Measurements from ENCODE around the gene NOTCH1. TPM values are rescaled to one million over a fixed set of nuclear protein-coding genes. Genes with fewer than 3 reads are reported as not detected.

NOTCH1 gene
- total RNA-seq, 4 donors from 2014 or later: 48.6 to 90.6 (median 58.8) TPM

GRCh38 chr9:136525207-136525606 lies 20.6 kb downstream of the NOTCH1 start:
- Histone ChIP-seq H3K27ac (replicated peaks in 1 of 4) (peak overlapping the region; percentile 72 to 79 (median 76)), H3K36me3 (peaks cover 7 to 38% (median 35%) of the 10 kb centered on the region in 4 donors), H3K4me1 (peaks cover 66 to 90% (median 88%) of the 10 kb centered on the region in 4 donors), H3K9me3 (no peaks in the 10 kb centered on the region), H3K4me3 (no peak overlapping the region), H3K27me3 (no peaks in the 10 kb centered on the region)
- TF ChIP-seq POLR2AphosphoS5 (IDR thresholded peaks at IDR 0.05) (no peak), EP300 (IDR thresholded peaks at IDR 0.05) (no peak), POLR2A (IDR thresholded peaks at IDR 0.05; ENCODE audit: low read depth) (no peak), CTCF (IDR thresholded peaks at IDR 0.05) (no peak)
- intact Hi-C loops (cut with DNase I): loop anchor here (5.0 kb wide), 1 partner anchor 38 kb away; no protein-coding TSS in a partner anchor
- no CpG with 5 or more reads among the region's 21 CpGs for WGBS
- DNase-seq (ENCODE audit: extremely low spot score): no peak

- Histone ChIP-seq H3K4me1 (peaks cover 41 to 71% (median 62%) of the 10 kb centered on the region in 4 donors), H3K27ac (replicated peaks in 1 of 4) (peak overlapping the region in 1 of 4 donors; percentile 4), H3K36me3 (peaks cover 16 to 64% (median 61%) of the 10 kb centered on the region in 4 donors), H3K4me3 (no peak overlapping the region), H3K27me3 (no peaks in the 10 kb centered on the region), H3K9me3 (no peaks in the 10 kb centered on the region)
- WGBS: 85% methylated on average over 49 of the region's 59 CpGs
- TF ChIP-seq POLR2A (IDR thresholded peaks at IDR 0.05; ENCODE audit: low read depth) (no peak), POLR2AphosphoS5 (IDR thresholded peaks at IDR 0.05) (no peak), CTCF (IDR thresholded peaks at IDR 0.05) (no peak), EP300 (IDR thresholded peaks at IDR 0.05) (no peak)
- DNase-seq (ENCODE audit: extremely low spot score): no peak
- intact Hi-C loops (cut with DNase I): no loop called here
These were observed 23.3 kb downstream of the NOTCH1 start for GRCh38 chr9:136522314-136523237.

- no peaks in the 10 kb centered on the region for H3K27me3 ChIP-seq
- DNase-seq (ENCODE audit: extremely low spot score): no peak
- WGBS: 54% methylated on average over 4 of the region's 10 CpGs
- H3K9me3 ChIP-seq: no peaks in the 10 kb centered on the region
- no peak for TF ChIP-seq EP300 (IDR thresholded peaks at IDR 0.05)
- no peak for TF ChIP-seq POLR2AphosphoS5 (IDR thresholded peaks at IDR 0.05)
- TF ChIP-seq CTCF (IDR thresholded peaks at IDR 0.05): no peak
- peaks cover 24 to 75% (median 72%) of the 10 kb centered on the region in 4 donors for H3K36me3 ChIP-seq
- no peak overlapping the region for H3K4me3 ChIP-seq
- intact Hi-C loops (cut with DNase I): no loop called here
- peak overlapping the region in 2 of 4 donors; percentile 10 to 36 for H3K27ac ChIP-seq (replicated peaks in 1 of 4)
- H3K4me1 ChIP-seq: peaks cover 31 to 65% (median 59%) of the 10 kb centered on the region in 4 donors
These were observed 24.3 kb downstream of the NOTCH1 start for GRCh38 chr9:136521537-136521936.

GRCh38 chr9:136520053-136520540 lies 25.8 kb downstream of the NOTCH1 start:
- 87% methylated on average over 19 of the region's 20 CpGs for WGBS
- Histone ChIP-seq H3K4me1 (peaks cover 18 to 54% (median 50%) of the 10 kb centered on the region in 4 donors), H3K27ac (replicated peaks in 1 of 4) (no peak overlapping the region), H3K4me3 (no peak overlapping the region), H3K27me3 (no peaks in the 10 kb centered on the region), H3K36me3 (peaks cover 32 to 89% (median 85%) of the 10 kb centered on the region in 4 donors), H3K9me3 (no peaks in the 10 kb centered on the region)
- TF ChIP-seq POLR2AphosphoS5 (IDR thresholded peaks at IDR 0.05) (no peak), CTCF (IDR thresholded peaks at IDR 0.05) (no peak), EP300 (IDR thresholded peaks at IDR 0.05) (no peak), POLR2A (IDR thresholded peaks at IDR 0.05; ENCODE audit: low read depth) (no peak)
- intact Hi-C loops (cut with DNase I): no loop called here
- DNase-seq (ENCODE audit: extremely low spot score): no peak
